ENCODE data around the gene MYRFL.

Gene MYRFL

DNA sequence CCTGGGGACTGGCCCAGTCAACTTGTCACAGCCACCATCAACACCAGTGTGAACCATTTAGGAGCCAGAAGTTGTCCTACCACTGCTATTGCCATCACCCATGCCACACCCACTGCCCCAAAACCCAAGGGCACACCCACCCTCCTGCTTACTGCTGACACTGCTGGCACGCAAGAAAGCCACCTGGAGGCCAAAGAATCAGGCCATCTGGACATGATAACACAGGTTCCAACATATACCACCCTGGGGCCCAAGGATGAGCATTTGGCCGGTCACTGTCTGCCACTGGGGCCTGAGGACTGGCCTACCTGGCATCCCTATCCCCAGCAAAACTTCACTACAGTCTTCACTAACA, 181.6 kb downstream of the MYRFL start:
- Mint-ChIP-seq H3K36me3 (peaks cover 3 to 8% of the 10 kb centered on the region in 2 donors), H3K4me1 (no peaks in the 10 kb centered on the region), H3K27ac (no peak overlapping the region), H3K27me3 (peaks cover 5 to 8% of the 10 kb centered on the region in 2 donors), H3K9me3 (peaks cover 17 to 37% of the 10 kb centered on the region in 2 donors), H3K4me3 (no peak overlapping the region)
- ATAC-seq (replicated peaks) (no peak), DNase-seq (no peak)

DNA sequence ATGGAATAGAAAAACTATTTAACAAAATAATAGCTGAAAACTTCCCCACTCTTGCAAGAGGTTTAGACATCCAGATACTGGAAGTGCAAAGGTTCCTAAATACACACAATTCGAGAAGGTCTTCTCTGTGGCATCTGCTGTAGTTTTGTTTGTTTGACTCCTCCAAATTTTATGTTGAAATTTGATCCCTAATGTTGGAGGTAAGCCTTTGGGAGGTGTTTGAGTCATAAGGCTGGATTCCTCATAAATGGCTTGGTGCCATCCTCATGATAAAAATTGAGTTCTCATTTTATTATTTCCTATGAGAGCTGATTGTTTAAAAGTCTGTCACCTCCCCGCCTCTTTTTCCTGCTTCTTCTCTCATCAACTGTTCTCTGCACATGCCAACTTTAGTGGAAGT, 182.7 kb downstream of the MYRFL start:
- DNase-seq (no peak), ATAC-seq (replicated peaks) (no peak)
- peaks cover 7 to 9% of the 10 kb centered on the region in 2 donors for H3K27me3 Mint-ChIP-seq
- peaks cover 17 to 37% of the 10 kb centered on the region in 2 donors for H3K9me3 Mint-ChIP-seq
- H3K36me3 Mint-ChIP-seq = peaks cover 3 to 8% of the 10 kb centered on the region in 2 donors
- H3K4me1 Mint-ChIP-seq = no peaks in the 10 kb centered on the region
- H3K4me3 Mint-ChIP-seq = no peak overlapping the region
- H3K27ac Mint-ChIP-seq = no peak overlapping the region

Data from stimulated activated naive B cell treated with anti-CD40 and anti-IgM and Interleukin-4, amounts not matched to agents 10 μg/mL and 1 μg/mL and 100 μg/mL, for 72 hours (primary cell).